NCI-H1436 (cell line): ENCODE results near the gene TENT5C.

Experiments used
- DNase-seq: peaks from one replicate; lab custom pipeline; 2025; lab: John Stamatoyannopoulos, UW

Gene TENT5C

DNA sequence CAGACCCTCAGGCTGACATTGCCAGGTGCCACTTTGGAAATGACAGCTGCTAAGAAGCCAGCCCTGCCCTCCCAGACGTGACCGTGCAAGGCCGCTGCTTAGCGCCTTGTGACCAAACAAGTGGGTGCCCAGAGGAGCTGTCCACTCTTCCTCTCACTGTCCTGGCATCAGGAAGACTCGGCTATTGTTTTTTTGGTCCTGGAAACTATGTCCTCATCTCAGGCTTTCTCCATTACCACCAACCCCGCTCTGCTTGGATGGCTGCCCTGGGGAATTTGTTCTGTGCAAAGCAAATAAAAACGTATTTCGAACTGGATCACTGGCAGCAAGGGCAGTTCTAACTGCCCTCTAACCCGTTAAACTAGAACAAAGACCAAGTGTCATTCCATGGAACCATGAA is 13.7 kb upstream of the TENT5C start:
- no peak for DNase-seq

DNA sequence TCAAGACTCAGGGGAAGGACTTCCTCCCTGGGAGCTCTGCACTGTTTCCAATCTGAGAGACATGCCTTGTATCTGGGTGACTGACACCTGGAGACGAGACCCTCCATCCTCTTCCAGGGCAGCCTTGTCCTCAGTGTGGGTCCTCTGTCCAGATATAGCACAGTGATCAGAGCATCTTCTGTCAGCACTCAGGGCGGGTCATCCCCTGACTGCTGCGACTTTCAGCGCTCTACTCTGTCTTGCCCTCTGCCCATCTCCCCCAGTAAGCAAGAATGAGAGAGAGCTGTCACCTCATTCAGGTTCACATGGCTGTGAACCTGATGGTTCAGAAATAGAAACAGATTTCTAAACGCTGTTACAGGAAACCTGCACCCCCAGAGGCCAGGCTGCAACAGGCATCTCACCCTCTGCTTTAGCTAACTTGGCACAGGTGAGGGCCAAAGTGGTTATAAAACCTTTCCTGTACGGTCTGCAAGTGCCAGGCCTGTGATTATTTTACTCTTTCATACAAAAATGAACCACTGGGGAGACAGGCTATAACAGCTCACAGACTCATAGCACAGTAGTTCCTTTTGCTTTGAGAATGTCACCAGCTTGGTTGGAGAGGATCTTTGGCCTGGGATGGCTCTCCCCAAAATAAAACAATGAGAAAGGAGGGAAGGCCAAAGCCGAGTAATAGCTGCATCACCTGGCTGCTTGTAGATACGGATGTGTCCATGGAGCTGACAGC is 11.4 kb upstream of the TENT5C start:
- DNase-seq, result no peak

DNA sequence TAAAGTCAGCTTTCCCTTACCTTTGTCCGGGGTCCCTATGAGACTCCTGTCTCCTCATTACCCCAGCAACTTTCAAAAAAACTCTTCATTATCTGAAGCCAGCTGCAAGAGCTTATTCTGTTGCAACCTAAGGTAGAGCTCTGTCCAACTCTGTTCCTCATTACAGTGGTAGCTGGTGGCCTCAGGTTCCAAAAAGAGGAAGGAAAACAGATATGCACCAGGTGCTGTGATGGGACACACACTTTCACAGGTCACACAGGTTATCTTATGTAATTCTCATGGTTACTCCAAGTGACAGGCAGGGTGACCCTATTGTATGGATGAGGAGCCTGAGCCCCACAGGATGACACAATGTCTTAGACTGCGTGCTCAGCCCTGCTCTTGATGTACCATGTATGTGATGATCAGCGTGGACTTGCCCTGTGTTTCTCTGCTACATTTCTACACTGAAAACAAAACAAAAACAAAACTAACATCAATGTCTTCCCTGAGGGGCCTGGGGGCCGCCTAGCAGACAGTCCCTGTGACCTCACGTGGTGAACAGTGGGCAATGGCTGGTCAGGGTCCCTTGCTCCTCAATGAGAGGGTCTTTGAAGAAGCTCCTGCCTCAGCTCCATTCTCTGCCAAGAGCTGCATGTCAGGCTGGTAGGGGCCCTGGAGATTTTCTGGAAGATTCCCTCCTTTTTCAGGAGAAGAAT is 9.7 kb upstream of the TENT5C start:
- DNase-seq, result no peak

DNA sequence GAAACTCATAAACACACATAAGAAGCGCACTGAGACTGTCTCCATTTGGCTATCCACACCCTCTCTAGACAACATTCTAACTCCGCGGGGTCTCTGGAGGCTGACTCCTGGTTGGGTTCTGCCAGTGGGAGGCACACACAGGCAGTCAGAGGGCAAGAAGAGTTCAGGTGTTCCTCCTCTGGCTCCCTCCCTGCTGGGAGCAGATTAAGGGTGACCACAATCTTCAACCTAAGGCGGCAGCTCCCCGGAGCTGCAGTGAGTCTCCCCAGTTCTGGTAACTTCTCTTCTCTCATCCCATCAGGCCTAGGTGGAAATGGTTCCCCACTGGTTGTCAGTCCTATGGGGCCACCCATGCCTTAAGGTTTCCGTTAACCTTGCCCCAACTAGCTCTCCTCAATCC is 7.4 kb upstream of the TENT5C start:
- no peak for DNase-seq

DNA sequence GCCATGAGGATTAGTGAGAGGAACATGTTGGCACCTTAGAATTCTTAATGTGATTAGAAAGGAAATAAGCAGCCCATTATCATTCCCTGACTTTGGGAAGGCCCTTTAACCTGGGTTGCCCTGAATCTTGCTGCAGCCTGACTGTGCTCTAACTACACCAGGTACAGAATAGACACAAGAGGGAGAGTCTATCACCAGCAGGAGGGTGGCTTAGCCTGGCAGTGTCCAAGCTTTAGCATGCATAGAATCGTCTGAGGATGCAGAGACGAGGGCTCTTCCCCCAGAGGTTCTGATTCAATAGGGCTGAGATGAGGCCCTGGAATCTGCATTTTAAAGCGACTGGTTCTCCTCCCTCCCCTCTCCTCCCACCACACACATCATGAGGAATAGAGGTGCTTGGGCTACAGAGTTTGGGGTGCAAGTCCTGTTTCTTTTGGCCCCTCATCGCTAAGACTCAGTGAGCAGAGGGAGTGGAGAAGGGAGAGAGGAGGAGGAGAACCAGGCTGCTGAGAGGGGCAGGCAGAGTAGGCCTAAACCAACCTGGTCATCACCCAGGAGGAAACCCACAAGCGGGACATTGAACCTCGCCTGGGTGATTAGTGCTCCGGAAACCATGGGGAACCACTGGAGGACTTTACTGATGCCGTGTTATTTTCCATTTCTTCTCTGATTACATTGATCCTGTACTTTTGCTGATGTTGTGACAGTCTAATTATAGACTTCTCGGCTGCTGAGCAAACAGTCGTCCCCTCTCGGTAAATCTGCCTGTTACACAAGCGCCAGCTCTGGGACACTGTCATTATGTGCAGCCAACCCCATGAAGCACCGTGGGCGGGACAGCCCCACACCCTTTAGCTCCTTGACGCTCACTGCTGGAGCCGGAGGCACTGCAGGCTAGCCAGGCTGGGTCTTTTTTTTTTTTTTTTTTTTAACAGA is 6.3 kb upstream of the TENT5C start:
- peak; percentile 21 for DNase-seq

DNA sequence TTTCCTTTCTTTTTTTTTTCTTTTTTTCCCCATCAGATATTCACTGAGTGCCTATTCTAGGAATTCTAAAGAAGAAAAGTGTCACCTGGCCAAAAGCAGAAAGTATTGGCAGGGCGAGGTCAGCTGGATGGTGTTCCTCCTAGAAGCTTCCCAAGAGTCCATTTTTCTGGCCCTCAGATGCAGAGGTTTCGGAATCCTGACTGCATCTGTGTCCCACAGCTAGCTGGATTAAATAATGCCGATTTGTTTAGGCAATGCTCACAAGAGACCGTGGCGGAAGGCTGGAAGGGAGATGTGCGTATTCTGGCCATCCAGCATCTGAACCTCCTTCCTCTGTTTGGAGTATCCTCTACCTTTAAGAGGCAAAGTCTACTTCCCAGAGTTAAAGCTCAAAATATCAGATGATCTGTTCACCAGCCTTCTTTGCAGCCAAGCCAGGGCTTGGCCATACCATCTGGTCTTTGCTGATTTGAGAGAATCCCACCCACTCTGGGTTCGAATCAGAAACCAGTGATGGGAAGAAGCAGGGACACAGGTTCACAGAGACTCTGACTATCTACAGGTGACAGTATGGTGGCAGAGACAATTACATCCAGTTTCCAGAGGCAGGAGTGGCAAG is 5.4 kb upstream of the TENT5C start:
- DNase-seq, result no peak

DNA sequence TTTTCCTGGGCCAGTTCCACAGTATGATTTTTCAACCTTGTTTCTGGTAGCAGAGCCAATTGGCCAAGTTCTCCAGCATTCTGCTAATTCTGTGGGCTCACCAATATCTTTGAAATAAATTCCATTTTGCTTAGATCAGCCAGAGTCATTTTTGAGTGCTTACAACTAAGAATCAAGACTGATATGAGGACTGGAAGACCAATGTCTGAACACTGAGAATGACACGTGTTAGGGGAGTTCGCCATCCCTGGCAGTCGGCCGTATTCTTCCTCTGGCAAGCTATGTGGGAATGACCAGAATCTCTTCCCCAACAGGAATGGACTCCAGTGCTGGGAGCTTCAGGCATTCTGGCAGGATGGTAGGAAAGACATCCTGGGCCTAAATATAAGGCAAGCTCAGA is 4.9 kb upstream of the TENT5C start:
- DNase-seq, result no peak

DNA sequence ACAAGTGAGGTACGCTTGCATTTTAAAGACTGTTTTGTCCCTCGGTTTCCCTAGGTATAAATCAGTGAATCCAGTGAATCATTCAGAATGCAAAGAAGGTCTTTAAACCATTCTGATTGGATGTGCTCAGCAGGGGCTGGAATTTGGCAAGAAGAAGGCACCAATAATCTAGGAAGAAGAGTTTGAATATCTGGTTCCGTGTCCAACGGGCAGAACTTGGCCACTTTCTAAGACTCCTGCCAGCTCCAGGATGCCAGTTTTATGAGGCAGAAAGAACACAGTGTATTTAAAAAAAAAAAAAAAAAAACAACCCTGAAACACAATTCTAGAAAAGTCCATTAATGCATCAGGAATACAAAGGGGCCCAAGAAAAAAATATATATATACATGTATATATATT is 3.0 kb upstream of the TENT5C start:
- no peak for DNase-seq

DNA sequence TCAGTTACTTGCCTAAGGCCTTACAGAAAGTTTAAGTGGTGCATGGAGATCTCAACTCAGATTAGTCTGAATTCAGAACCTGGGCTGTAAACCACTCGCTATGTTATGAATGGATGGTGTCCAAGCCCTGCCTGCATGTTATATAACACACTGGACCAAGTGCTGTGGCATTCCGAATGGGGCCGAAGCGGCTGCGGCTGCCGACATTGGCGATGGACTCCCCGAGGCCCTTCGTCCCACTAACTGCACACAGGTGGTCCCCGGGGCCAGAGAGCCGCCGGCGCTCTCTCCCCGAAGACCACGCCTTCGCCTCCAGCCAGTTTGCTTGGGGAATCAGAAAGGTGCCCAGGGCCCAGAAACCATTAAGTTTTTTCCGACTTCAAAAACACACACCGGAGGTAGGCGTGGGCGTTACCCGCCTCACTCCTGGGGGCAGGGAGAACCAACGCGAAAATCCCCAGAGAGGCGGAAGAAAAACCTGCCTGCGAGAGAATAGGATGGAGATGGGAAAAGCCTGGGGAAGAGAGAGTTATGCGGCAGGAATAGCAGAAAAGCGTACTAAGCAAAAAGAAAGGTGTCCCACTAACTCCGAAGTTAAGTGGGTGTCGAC is 579 bp upstream of the TENT5C start:
- no peak for DNase-seq

DNA sequence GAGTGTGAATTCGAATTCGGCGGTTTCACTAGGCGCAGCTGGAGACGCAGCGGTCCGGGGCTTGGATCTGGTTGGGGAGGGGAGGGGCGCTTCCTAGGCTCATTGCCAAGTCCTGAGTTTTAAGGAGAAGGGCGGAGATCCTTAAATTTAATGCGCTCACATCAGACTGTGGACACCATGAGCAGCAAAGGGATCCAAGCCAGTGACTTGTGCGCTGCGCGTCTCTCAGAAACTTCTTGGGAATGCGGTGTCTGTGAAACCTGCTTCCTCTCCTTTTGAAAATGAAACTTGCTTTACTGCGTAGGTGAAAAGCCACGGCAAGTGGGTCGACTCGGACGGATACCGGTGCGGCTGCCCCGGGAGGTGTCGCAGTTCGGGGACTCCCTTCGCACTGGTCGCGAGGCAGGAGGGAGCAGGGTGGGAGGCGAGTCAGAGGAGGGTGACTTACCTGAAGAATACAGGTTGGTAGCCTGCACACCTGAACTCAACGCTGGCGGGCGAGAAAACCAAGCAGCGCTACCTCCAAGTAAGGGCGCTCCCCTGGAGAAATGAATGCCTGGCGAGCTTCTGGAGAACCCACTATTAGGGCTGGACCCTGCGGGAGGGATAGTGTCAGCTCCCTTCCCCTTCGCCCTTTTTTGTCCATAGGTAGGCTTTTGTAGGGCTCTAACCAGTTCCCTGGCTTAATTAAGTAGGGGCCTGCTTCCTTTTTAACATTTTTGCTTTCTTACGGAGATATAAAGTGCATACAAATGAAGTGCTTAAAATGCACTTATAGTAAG is 992 bp downstream of the TENT5C start:
- no peak for DNase-seq

DNA sequence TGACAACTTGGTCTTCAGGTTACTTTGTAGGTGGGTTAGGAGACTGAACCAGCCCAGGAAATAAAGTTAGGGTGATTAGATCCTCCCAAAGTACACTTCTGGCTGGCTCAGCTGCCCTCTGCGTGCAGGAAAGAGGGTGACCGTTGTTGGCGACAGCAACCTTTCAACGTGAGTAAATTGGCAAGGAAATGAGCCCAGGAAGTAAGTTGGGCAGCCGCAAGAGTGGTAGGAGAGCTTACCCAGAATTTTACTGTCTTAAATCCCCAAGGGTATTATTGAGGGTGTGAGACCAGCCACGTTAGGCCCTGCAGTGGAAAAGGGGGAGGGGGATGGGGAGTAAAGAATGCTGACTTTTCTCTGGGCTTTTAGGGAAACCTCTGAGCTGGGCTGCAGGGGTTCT is 1.6 kb downstream of the TENT5C start:
- no peak for DNase-seq

DNA sequence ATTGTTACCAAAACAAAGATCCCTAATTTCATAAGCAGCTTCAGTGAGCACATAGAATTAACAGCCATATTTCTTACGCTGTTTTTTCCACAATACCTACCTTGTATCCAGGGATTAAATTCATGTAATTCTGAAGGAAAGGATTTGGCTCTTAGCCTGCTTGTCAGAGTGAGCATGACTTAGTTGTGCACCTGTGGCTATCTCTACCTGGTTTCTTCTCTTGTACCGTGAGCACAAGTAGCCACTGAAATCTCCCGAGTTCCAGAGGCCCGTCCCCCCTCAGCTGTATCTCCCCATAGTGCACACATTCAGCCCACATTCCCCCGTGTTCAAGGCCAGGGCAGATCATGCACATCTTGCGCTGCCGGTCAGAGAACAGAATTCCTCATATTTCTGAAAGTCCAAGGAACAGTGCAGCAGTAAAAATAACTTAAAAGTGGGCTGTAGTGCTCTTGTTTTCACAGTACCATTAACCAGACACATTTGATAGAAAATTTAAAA is 2.3 kb downstream of the TENT5C start:
- no peak for DNase-seq

DNA sequence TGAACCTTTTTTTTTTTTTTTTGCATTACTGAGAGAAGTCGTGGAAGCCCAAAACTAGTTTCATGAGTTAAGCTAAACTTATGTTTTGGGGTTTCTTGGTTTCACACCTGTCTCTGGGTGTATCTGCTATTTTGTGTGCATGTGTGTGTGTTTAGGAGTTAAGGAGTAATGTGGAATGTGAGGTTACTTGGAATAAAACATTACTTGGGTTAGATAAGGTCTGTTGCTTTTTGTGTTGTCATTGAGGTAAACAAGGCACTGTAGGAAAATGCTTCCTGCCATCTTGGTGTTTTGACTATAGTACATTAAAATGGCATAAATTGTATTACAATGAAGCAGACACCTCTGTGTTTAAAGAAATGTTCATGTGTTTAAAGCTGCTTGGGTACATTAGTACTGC is 2.9 kb downstream of the TENT5C start:
- DNase-seq, result no peak

DNA sequence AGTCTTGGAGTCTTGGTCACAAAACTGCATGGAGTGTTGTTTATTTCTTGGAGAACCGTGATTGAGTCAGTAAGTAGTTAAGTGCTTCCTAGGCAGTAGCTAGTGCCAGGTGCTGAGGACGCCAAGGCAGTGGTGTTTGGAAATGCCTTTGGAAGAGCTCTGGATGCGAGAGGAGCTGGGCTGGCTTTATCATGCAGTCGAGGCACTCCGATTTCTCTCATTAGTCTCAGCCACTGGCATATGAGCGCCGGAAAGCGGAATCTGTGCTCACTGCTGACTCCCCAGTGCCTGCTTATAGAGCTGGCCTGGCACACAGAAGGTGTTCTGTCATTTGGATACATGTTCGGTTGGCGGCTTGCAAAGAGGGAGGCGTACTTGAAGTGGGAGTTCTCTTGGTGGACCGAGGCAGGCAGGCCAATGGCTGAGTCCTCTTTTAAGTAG is 3.6 kb downstream of the TENT5C start:
- no peak for DNase-seq

DNA sequence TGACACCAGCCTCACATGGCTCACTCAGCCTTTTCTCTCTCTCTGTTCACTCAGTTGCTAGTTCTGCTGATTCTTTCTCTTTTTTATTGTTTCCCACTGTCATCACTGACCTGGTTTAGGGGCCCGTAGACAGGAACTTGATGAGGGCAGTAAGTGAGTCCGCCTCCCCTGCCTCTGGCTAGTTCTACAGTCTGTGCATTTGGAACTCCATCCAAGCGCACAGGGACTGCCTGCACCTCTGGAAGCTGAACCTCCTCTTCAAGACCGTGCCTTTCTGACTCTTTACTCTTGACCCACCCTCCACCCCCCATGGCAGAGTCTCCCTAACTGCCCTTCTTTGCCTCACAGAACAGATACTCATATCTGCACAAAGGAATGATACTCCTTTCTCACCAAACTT is 4.2 kb downstream of the TENT5C start:
- no peak for DNase-seq

DNA sequence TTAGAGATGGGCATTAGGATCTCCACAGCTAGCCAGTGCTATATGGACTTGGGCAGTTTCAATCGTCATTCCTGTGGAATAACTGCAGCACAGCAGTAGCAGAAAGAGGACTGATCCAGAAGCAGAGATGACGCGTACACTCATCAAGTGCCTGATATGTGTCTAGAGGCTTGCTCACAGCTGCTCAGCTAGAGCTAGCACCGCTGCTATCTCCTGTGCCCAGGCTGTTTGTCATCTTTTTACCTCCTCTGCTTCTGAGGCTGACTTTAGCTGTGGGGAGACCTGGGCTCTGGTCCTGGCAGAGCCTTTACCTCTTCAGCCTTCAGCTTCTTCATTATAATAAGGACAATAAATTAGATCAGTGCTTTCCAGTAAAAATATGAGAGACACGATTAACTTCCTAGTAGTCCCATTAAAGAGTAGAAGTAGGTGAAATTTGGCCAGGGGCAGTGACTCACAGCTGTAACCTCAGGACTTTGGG is 5.3 kb downstream of the TENT5C start:
- DNase-seq, result no peak

DNA sequence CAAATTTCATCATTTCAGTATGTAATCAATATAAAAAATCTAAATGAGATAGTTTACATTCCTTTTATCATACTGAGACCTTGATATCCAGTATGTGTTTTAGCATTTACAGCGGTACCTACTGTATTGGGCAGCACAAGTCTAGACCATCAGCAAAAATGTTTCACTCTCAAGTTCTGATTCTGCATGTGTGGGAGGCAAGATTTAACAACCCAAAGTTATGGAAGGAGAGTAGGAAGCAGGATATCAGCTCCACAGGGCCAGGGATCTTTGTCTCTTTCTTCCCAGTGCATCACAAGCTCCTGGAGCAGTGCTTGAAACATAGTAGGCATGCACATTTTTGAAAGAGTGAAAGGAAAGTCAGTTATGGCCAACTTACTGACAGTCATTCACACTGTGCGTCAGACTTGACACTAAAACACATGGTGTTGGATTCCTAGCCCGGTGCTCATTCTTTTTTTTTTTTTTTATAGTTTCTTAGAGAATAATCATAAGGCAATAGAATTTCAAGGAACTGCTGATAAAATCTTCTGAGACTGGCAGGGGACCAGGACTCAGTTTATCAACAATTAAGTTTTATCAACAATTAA is 6.1 kb downstream of the TENT5C start:
- DNase-seq, result no peak

DNA sequence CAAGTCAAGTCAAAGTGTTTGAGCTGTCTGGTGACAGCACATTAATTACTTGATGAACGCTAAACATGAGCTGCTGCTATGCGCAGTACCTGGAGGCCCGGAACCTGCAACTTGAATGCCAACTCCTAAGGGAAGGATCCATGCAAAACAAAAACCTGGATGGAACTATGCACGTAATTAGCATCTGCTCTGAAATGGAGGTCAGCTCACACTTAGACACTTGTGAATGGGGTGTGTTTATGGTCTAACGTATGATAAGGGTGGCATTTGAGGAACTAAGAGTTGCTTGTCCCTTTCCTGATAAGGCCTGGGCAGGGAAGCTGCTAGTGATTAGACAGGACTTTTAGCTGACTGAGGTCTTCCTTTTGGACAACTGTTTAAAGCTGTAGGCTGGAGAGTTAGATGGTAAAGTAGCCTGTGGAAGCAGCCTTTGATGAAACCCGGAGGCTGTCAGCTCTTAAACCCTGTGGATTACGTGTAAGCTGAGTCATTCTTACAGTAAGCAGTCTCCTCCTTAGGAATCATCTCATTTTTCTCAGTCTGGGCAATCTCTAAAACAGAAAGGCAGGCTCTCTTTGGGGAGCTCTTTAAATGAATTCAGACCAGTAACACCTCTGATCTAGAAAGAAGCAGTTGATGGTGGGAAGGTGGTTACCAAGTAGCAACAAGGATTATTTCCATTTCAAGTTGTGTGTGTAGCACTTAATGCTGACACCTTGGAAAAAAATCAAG is 6.8 kb downstream of the TENT5C start:
- DNase-seq, result no peak

DNA sequence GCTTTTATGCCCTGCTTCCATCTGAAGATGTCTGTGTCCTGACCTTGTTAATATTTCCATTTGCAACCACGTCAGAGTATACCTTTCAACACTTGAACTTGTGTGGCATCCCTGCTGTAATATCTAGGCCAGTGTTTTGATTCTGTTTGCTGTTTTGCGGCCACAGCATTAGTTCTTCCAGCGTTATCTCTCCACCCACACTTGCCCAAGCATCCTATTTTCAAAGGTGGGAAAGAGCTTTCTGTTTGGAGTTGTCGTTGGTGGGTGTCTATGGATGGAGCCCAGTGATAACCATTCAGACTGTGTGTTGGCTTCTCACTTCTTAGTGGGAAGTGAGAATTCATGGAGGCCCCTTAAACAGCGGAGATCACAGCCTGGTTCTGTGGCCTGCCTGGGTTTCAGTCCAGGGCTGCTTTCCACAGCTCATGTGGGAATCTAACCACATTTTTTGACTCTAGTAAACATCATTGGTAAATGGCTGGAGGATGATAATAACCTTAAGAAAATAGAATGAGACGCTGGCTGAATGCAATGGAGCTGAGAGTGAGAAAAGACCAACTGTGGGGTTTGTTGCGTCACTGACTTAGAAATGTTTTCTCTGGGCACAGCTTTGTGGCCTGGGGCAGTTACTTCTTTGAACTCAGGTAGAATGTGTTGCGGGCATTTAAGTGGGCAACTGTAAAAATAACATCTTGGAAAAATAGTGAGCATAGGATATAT is 7.6 kb downstream of the TENT5C start:
- no peak for DNase-seq
